SU-DHL-6 (cell line): ENCODE data around the gene GPR65.

Experiments
- EZH2phosphoT487 ChIP-seq: fragments of 200-600 bp; sonication (generic), shearing (Covaris generic); conservative IDR thresholded peaks from 2 replicates; pipeline ENCODE4 v1.6.1; 2018; ENCODE audit warnings: mild to moderate bottlenecking, antibody characterized with exemption, low read length, moderate library complexity, mixed read lengths
- TF ChIP-seq, protein P1 (sequence below): fragments of 200-600 bp; sonication (generic); IDR thresholded peaks from one replicate; pipeline ENCODE4 v1.5.1; 2017; ENCODE audit warnings: antibody characterized with exemption, mild to moderate bottlenecking, low read length, moderate library complexity; ENCODE audit not compliant: insufficient read depth, poor library complexity, severe bottlenecking

DNA sequence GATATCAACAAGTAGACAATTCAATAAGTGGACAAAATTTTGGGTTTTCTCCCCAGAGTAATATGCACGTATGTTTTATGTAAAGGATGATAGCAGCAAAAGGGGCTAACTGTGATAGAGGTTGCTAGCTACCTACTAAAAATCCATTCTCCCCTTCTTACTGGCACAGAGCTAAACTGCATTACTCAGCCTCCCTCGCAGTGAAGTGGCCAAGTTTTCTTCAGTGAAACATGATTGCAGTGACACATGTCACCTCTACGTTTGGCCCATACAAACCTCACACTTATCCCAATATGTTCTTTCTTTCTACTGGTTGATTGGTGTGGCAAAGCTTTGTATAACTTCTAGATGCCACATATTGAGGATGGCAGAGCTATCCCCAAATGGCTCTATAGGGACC, 34.3 kb downstream of the GPR65 start:
- TF ChIP-seq, protein P1, sequence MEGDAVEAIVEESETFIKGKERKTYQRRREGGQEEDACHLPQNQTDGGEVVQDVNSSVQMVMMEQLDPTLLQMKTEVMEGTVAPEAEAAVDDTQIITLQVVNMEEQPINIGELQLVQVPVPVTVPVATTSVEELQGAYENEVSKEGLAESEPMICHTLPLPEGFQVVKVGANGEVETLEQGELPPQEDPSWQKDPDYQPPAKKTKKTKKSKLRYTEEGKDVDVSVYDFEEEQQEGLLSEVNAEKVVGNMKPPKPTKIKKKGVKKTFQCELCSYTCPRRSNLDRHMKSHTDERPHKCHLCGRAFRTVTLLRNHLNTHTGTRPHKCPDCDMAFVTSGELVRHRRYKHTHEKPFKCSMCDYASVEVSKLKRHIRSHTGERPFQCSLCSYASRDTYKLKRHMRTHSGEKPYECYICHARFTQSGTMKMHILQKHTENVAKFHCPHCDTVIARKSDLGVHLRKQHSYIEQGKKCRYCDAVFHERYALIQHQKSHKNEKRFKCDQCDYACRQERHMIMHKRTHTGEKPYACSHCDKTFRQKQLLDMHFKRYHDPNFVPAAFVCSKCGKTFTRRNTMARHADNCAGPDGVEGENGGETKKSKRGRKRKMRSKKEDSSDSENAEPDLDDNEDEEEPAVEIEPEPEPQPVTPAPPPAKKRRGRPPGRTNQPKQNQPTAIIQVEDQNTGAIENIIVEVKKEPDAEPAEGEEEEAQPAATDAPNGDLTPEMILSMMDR = no peak
- TF ChIP-seq EZH2phosphoT487 = no peak
